Activated naive CD8-positive, alpha-beta T cell treated with anti-CD3 and anti-CD28 coated beads for 36 hours (primary cell): ENCODE data around the gene MAN1B1. TPM values are rescaled to one million over a fixed set of nuclear protein-coding genes. Genes with fewer than 3 reads are reported as not detected.
"Not testable (repeated sequence)": the region's sequence is repeated elsewhere in the genome, so short reads cannot be mapped to it uniquely, and the experiment has no call there.

Experiments
- DNase-seq: peaks from one replicate; pipeline ENCODE4 v3.0.0; 2021
- H3K27ac Mint-ChIP-seq: one replicate; pipeline ENCODE4 v1.8.0; 2022; ENCODE audit warnings: mild to moderate bottlenecking, moderate library complexity, mixed read lengths
- H3K27me3 Mint-ChIP-seq: one replicate; pipeline ENCODE4 v1.8.0; 2022; ENCODE audit warnings: mild to moderate bottlenecking, mixed read lengths
- H3K36me3 Mint-ChIP-seq: one replicate; pipeline ENCODE4 v1.8.0; 2021; ENCODE audit warnings: mild to moderate bottlenecking, mixed read lengths
- H3K4me1 Mint-ChIP-seq: one replicate; pipeline ENCODE4 v1.8.0; 2021; ENCODE audit warnings: mixed read lengths
- H3K4me3 Mint-ChIP-seq: one replicate; pipeline ENCODE4 v1.8.0; 2022; ENCODE audit warnings: mild to moderate bottlenecking, moderate library complexity, mixed read lengths
- H3K9me3 Mint-ChIP-seq: one replicate; pipeline ENCODE4 v1.8.0; 2022; ENCODE audit warnings: mixed read lengths
- total RNA-seq, 2 experiments: library from RNA; stranded (reverse); gene quantifications; one replicate each; pipeline ENCODE4 v1.2.3, GENCODE V29; 2021

The MAN1B1 gene
- total RNA-seq, 2 experiments from 2014 or later, result 24.7 to 25.1 TPM

DNA sequence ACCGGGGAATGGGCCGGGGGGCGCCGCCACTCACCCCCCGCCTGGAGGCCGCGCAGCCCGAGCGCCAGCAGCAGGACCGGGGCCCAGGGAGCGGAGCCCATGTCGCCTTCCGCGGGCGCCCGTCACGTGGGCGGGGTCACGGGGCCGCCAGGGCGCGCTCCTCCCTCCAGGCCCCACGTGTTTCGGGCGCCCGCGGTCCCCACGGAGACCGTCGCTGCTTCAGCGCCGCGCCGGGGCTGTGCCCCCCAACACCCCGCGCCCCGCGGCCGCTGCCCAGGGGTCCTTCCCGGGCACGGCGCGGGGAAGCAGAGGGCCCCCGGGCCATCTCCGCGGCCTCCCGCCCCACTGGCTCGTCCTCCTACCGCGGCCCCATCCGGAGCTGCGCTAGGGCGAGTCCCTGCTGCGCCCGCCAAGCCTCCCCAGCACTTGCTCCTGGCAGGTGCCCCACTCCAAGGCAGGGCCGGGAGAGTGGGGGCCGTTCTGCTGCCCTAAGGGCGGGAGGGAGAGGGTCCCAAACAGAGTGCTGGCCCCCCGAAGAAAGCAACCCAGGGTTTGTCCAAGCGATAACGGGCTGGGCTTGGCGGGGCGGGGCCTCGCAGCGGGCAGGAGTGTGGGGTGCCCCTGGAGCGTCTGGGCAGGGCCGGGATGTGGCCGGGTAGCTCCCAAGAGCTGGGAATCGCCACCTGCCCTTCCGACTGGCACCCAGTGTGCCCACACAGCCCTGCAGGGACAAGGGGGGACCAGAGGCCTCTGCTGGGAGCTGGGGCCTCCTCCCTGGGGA, 28.0 kb downstream of the MAN1B1 start, which contains the start of gene DPP7:
Gene DPP7, minus strand, starts transcription at position 121 of the 781 bp plus-strand sequence. Its CDS starts 20 bp downstream, at position 101.
- H3K4me3 Mint-ChIP-seq, result peak within 1 kb of the TSS; percentile 83
- H3K4me1 Mint-ChIP-seq, result peaks cover 12% of the 10 kb centered on the region
- H3K9me3 Mint-ChIP-seq, result no peaks in the 10 kb centered on the region
- peak; percentile 88 for DNase-seq
- H3K27me3 Mint-ChIP-seq, result no peaks in the 10 kb centered on the region
- peaks cover 11% of the 10 kb centered on the region for H3K36me3 Mint-ChIP-seq
- peak within 1 kb of the TSS; percentile 84 for H3K27ac Mint-ChIP-seq

DNA sequence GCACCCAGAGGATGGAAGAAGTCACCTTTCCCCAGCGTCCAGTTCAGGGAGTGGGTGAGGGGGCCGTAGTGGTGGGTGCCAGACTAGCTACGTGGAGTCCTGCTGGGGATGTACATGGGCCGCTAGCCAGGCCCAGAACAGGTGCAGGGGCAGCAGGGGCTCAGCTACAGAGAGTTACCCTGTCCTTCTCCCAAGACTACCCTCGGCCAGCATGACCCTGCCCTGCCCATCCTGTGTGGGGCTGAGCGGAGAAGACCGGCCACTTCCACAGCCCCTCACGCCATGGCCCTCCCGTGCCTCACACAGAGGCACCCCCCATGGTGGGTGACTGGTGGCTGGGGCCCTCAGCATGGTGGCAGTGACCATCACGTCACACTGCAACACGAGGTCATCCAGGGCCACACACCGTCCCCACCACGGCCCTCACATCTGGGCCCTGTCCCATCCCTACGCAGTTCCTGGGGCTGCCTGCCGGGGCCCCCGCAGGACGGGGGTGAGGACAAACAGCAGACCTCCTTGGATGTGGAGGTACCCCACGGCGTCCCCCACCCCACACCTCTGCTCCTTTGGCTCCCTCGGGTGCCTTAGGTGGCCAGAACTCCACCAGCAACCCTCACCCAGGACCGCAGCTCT, 28.7 kb downstream of the MAN1B1 start:
- Mint-ChIP-seq H3K4me3 (peak overlapping the region; percentile 18), H3K27me3 (no peaks in the 10 kb centered on the region), H3K9me3 (no peaks in the 10 kb centered on the region), H3K4me1 (peaks cover 12% of the 10 kb centered on the region), H3K27ac (no peak overlapping the region), H3K36me3 (peaks cover 11% of the 10 kb centered on the region)
- DNase-seq, result no peak

DNA sequence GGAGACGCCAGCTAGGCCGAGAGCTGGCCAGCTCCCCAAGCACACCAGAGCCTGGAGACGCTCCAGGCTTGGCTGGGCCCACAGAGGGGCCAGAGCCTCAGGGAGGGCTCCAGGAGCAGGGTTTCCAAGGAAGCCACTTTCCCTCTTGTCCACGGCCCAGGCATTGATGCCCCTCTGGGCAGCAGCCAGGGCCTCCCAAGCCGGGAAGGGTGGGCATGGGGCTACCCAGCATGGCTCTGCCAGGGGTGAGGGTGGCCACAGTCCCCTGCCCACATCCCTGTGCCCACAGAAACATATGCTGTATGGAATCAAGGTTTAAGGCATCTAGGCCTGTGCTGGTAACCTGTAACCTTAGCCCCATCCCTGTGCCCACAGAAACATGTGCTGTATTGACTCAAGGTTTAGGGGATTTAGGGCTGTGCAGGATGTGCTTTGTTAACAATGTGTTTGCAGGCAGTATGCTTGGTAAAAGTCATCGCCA, 29.3 kb downstream of the MAN1B1 start:
- H3K4me1 Mint-ChIP-seq, result peaks cover 12% of the 10 kb centered on the region
- no peak overlapping the region for H3K27ac Mint-ChIP-seq
- H3K36me3 Mint-ChIP-seq, result peaks cover 8% of the 10 kb centered on the region
- H3K9me3 Mint-ChIP-seq, result no peaks in the 10 kb centered on the region
- no peak for DNase-seq
- no peaks in the 10 kb centered on the region for H3K27me3 Mint-ChIP-seq
- H3K4me3 Mint-ChIP-seq, result no peak overlapping the region

DNA sequence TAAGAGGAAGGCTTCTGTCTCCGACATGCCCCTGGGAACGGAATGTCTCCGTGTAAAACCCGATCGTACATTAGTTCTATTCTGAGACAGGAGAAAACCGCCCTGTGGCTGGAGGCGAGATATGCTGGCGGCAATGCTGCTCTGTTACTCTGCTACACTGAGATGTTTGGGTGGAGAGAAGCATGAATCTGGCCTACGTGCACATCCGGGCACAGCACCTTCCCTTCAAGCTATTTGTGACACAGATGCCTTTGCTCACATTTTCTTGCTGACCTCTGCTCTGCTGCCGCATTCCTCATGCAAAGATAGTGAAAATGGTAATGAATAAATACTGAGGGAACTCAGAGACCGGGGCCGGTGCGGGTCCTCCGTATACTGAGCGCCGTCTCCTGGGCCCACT, 29.9 kb downstream of the MAN1B1 start:
- DNase-seq, result no peak
- Mint-ChIP-seq H3K36me3 (peaks cover 8% of the 10 kb centered on the region), H3K4me1 (peaks cover 14% of the 10 kb centered on the region), H3K27ac (no peak overlapping the region), H3K27me3 (no peaks in the 10 kb centered on the region), H3K9me3 (no peaks in the 10 kb centered on the region), H3K4me3 (no peak overlapping the region)

DNA sequence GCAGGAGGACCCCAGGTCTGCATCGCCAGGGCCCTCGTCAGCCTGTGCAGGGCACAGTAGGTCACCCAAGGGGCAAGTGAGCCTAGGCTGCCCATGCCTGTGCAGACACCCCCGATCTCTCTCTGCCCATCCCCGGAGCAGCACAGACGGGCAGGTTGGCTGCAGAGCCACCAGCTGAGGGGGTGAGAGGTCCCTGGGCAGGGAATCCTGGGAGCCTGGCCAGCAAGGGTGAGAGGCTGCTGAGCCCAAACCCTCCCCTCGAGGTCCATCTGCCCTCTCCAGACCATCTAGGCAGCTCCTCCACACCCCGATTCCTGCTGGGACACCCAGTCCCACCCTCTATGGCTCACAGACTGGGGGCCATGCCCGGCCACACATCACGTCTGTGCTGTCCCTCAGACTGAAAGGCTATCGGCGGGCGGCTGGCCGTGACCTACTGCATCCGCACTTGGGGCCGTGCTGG, 30.5 kb downstream of the MAN1B1 start:
- Mint-ChIP-seq H3K27ac (no peak overlapping the region), H3K36me3 (peaks cover 8% of the 10 kb centered on the region), H3K4me3 (no peak overlapping the region), H3K27me3 (no peaks in the 10 kb centered on the region), H3K9me3 (no peaks in the 10 kb centered on the region), H3K4me1 (peaks cover 16% of the 10 kb centered on the region)
- DNase-seq, result no peak

DNA sequence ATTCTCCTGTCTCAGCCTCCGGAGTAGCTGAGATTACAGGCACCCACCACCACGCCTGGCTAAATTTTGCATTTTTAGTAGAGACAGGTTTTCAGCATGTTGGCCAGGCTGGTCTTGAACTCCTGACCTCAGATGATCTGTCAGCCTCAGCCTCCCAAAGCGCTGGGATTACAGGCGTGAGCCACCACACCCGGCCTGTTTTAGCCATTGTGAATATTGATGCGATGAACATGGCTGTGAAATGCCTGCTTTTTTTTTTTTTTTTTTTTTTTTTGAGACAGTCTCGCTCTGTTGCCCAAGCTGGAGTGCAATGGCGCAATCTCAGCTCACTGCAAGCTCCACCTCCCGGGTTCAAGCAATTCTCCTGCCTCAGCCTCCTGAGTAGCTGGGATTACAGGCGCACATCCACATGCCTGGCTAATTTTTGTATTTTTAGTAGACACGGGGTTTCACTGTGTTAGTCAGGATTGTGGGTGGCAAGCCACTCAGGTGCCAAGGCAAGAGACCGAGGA, 31.4 kb downstream of the MAN1B1 start:
- peaks cover 15% of the 10 kb centered on the region for H3K4me1 Mint-ChIP-seq
- not testable (repeated sequence) for H3K4me3 Mint-ChIP-seq, DNase-seq, H3K27me3 Mint-ChIP-seq, H3K27ac Mint-ChIP-seq, H3K36me3 Mint-ChIP-seq, H3K9me3 Mint-ChIP-seq

DNA sequence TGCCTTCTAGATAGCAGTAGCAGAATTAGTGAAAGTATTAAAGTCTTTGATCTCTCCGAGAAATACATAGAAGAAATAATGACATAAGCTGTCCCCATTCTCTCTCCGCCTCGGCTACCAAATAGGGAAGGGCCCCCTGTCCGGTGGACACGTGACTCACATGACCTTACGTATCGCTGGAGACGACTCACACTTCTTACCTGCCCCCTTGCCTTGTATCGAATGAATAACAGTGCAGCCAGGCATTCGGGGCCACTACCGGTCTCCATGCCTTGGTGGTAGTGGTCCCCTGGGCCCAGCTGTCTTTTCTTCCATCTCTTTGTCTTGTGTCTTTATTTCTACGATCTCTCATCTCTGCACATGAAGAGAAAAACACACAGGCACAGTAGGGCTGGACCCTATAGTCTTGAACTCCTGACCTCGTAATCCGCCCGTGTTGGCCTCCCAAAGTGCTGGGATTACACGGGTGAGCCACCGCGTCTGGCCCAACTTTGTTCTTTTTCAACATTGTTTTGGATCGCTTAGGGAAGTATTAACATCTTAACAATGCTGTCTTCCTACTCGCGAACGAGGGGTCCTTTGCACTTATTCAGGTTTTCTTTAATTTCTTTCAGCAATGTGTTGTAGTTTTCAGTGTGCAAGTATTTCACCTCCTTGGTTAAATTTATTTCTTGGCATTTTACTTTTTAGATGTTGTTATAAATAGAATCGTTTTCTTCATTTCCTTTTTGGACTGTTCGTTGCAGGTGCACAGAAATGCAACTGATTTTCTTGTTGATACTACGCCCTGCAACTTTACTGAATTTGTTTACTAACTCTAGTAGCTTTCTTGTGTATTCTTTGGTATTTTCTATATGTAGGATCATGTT, 35.4 kb downstream of the MAN1B1 start:
- peaks cover 20% of the 10 kb centered on the region for H3K4me1 Mint-ChIP-seq
- H3K36me3 Mint-ChIP-seq, H3K9me3 Mint-ChIP-seq, H3K27me3 Mint-ChIP-seq, H3K4me3 Mint-ChIP-seq, DNase-seq, H3K27ac Mint-ChIP-seq: not testable (repeated sequence)

DNA sequence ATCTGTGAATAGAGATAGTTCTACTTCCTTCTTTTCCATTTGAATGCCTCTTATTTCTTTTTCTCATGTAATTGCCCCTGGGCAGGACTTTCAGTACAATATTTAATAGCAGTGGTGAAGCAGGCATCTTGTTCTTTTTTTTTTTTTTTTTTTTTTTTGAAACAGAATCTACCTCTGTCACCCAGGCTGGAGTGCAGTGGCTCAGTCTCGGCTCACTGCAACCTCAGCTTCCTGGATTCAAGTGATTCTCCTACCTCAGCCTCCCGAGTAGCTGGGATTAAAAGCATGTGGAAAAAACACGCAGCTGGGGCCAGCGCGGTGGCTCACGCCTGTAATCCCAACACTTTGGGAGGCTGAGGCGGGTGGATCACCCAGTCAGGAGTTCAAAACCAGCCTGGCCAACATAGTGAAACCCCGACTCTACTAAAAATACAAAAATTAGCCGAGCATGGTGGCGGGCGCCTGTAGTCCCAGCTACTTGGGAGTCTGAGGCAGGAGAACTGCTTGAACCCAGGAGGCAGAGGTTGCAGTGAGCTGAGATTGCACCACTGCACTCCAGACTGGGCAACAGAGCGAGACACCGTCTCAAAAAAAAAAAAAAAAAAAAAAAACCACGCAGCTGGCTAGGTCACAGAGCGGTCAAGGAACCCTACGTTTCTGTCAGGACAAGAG, 36.1 kb downstream of the MAN1B1 start:
- not testable (repeated sequence) for H3K9me3 Mint-ChIP-seq, H3K27ac Mint-ChIP-seq, H3K4me3 Mint-ChIP-seq, H3K27me3 Mint-ChIP-seq, DNase-seq, H3K36me3 Mint-ChIP-seq
- peaks cover 26% of the 10 kb centered on the region for H3K4me1 Mint-ChIP-seq

DNA sequence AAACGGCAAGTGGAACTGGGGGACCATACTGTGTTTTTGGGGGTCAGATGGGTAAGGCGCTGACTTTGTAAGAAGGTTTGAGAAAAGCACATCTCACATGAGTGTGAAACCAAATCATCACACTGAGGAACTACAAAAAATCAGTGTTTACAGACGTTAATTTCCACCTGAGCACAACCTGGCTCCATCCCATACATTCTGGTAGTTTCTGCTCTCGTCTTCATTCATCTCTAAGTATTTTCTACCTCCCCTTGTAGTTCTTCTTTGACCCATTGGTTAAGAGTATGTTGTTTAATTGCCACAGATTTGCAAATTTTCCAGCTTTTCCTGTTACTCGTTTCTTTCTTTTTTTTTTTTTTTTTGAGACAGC, 36.7 kb downstream of the MAN1B1 start:
- DNase-seq, result no peak
- Mint-ChIP-seq H3K4me3 (no peak overlapping the region), H3K27ac (no peak overlapping the region), H3K36me3 (peaks cover 7% of the 10 kb centered on the region), H3K27me3 (no peaks in the 10 kb centered on the region), H3K9me3 (no peaks in the 10 kb centered on the region), H3K4me1 (peaks cover 32% of the 10 kb centered on the region)

DNA sequence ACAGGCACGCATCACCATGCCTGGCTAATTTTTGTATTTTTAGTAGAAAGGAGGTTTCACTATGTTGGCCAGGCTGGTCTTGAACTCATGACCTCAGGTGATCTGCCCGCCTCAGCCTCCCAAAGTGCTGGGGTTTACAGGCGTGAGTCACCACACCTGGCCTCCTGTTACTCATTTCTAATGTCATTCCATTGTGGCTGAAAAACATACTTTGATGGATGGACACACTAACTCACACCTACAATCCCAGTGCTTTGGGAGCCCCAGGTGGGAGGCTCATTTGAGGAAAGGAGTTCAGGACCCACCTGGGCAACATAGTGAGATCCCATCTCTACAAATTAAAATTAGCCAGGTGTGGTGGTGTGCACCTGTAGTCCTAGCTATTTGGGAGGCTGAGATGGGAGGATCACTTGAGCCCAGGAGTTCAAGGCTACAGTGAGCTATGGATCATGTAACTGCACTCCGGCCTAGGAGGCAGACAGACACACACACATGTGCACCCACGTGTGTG, 37.2 kb downstream of the MAN1B1 start:
- not testable (repeated sequence) for H3K36me3 Mint-ChIP-seq, DNase-seq, H3K27ac Mint-ChIP-seq, H3K27me3 Mint-ChIP-seq, H3K4me3 Mint-ChIP-seq, H3K9me3 Mint-ChIP-seq
- peaks cover 32% of the 10 kb centered on the region for H3K4me1 Mint-ChIP-seq

DNA sequence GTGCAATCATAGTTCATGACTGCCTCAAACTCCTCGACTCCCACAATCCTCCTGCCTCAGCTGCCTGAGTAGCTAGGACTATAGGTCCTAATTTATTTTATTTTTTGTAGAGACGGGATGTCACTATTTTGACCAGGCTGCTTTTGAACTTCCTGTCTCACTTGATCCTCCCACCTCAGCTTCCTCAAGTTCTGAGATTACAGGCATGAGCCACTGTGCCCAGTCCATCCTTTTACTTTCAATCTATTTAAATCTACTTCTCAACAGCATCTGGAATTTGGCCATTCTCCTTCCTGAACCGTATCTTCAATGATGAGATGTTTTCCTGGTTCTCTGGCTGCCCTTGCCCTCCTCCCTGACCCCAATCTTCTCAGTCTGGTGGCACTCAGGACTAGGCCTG, 40.0 kb downstream of the MAN1B1 start:
- Mint-ChIP-seq H3K4me3 (peak overlapping the region; percentile 96), H3K27me3 (peaks cover 9% of the 10 kb centered on the region), H3K4me1 (peaks cover 26% of the 10 kb centered on the region), H3K36me3 (peaks cover 9% of the 10 kb centered on the region), H3K9me3 (no peaks in the 10 kb centered on the region), H3K27ac (peak overlapping the region; percentile 91)
- no peak for DNase-seq

DNA sequence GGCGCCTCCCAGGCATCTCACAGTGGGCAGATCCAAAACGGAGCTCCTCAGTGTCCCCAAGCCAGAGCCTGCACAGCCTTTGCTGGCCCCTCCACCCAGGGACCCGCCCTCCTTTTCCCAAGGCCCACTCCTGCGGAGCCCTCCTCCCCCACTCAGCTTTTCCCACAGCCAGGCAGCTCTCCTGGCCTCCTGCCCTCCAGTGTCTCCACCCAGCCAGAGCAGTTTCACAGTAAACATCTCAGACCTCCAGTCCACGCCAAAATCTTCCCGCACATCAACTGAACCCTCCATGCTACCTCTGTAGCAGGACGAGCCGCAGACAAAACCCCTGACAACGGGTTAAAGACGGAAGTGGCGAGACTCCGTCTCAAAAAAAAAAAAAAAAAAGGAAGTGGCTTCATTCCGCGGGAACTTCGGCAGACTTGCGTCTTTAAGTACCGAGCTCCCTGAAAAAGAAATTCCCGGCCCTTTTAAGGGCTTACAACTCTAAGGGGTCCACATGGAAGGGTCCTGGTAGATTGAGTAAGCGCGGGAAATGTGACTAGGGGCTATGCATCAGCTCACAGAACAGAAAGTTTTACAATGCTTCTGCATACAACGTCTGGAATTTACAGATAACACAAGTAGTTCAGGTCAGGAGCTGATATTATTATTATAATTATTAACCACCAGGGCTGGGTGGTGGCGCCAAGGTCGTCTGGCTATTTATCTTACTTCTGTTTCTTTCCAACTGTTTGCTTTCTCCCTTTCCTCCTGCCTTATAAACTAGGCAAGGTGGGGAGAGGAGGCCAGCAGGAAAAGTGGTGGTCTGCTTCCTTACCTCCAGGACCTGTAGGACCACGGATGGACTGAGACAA, 40.7 kb downstream of the MAN1B1 start:
- Mint-ChIP-seq H3K9me3 (no peaks in the 10 kb centered on the region), H3K4me1 (peaks cover 24% of the 10 kb centered on the region), H3K4me3 (peak overlapping the region; percentile 96), H3K36me3 (peaks cover 9% of the 10 kb centered on the region), H3K27ac (peak overlapping the region; percentile 92), H3K27me3 (peaks cover 11% of the 10 kb centered on the region)
- no peak for DNase-seq

DNA sequence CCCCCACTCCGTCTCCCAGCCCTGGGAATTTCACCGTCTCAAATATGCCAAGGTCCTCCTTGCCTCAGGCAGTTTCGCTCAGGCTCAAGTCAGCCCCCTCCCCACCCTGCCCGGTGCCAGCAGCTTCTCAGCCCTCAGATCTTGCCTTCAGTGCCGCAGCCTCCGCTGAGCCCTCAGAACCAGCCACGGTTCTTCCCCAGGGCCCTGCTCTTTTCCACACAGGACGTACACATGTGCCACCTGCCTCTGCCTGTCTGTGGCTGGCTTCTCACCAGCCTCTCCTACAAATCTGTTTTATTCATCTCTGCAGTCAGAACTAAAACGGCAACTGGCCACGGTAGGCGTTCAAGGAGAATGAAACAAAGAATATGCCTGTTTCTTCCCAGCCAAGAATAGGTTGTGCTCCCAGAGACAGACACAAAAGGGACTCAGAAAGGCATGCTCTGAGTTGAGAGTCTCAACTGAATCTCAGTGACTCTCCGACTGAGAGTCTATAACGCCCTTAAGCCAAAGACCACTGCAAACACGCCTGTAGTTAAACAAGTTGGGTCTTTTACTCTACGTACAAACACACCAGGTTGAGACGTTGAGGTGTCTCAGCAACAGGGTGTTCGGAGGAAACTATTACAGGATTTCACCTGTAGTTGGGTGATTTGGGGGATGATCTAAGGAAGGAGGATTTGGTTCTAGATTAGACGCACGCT, 41.5 kb downstream of the MAN1B1 start:
- Mint-ChIP-seq H3K4me1 (peaks cover 22% of the 10 kb centered on the region), H3K9me3 (no peaks in the 10 kb centered on the region), H3K4me3 (peak overlapping the region; percentile 96), H3K36me3 (peaks cover 9% of the 10 kb centered on the region), H3K27me3 (peaks cover 19% of the 10 kb centered on the region), H3K27ac (peak overlapping the region; percentile 92)
- no peak for DNase-seq
